ENCODE data around the gene CHCHD6. TPM values are rescaled to one million over a fixed set of nuclear protein-coding genes. Genes with fewer than 3 reads are reported as not detected.

Gene CHCHD6
- total RNA-seq, 2 experiments from 2014 or later = 8.7 to 9.3 TPM

DNA sequence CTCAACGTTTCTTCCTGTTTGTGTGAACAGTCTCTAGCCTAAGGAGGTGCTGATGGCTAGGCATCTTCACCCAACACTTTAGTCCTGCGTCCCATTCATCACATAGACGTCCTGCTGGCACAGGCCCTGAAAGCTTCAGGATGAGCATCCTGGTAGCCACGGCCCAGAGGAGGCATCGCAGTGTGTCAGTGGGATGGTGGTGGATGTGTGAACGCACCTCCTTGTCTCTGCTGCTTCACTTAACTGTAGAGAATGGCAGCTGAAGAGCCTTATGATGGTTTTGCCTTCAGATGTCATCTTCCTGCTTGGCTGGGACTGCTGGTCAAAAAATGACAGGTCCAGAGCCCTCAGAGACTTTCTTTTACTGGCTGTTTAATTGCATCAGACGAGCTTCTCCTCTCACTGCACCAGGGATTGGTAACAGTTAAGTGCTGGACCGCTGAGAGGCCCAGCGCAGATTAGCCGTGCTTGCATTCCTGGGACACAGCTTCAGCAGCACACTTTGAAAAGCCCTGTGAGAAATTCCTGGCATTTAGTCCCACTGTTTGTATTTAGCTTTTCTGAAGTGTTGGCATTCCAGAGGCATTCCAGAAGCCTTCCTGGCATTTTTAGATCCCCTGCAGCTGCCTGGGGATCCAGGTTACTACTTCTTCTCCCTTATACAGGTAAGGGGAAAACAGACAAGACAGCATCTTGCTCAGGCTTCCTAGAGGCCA is 146.5 kb downstream of the CHCHD6 start:
- TF ChIP-seq CTCF (IDR thresholded peaks at IDR 0.05) = no peak
- Mint-ChIP-seq H3K36me3 (ENCODE audit: low read depth) (peaks cover 25% of the 10 kb centered on the region), H3K27ac (no peak overlapping the region), H3K4me1 (ENCODE audit: low read depth) (no peaks in the 10 kb centered on the region), H3K4me3 (no peak overlapping the region), H3K27me3 (no peaks in the 10 kb centered on the region), H3K9me3 (no peaks in the 10 kb centered on the region)
- Histone ChIP-seq H3K4me1 (ENCODE audit: insufficient read depth, low read length) (no peaks in the 10 kb centered on the region), H3K27ac (ENCODE audit: low read depth in 1 of 2, low read length in 2 of 2) (no peak overlapping the region), H3K4me3 (ENCODE audit: low read length) (no peak overlapping the region), H3K9me3 (ENCODE audit: control insufficient read depth in 1 of 2, insufficient read depth in 1 of 2, low read length in 2 of 2) (no peaks in the 10 kb centered on the region), H3K36me3 (ENCODE audit: insufficient read depth, low read length) (no peaks in the 10 kb centered on the region), H3K27me3 (ENCODE audit: control insufficient read depth in 1 of 2, insufficient read depth in 2 of 2, low read length in 2 of 2) (no peaks in the 10 kb centered on the region)
- intact Hi-C loops (cut with DNase I, micrococcal nuclease) = no loop called here
- no peak for DNase-seq
- ChIA-PET POLR2A (no interaction called here), CTCF (no interaction called here)
- ATAC-seq (ENCODE audit: poor library complexity) = no peak

DNA sequence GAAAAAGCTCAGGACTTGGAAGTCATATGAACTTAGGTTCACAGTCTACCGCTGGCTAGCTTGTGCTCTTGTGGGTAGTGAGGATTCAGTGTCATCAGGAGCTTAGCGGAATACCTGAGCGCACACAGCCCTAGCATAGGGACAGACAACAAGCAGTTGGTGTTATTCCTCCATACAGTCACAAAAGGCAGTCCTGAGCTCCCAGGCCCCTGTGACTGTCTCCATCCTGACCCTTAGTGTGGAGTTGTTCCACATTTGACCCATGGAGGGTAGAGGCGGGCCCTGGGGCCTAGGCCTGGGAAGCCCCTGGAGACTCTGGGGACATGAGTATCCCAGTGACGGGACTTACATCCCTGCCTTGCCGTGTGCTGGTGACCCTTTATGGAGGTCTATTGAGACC is 147.3 kb downstream of the CHCHD6 start:
- H3K27ac Mint-ChIP-seq = no peak overlapping the region
- POLR2A ChIA-PET = no interaction called here
- no peak overlapping the region for H3K4me3 Mint-ChIP-seq
- Histone ChIP-seq H3K36me3 (ENCODE audit: insufficient read depth, low read length) (no peaks in the 10 kb centered on the region), H3K9me3 (ENCODE audit: control insufficient read depth in 1 of 2, insufficient read depth in 1 of 2, low read length in 2 of 2) (no peaks in the 10 kb centered on the region), H3K4me1 (ENCODE audit: insufficient read depth, low read length) (no peaks in the 10 kb centered on the region), H3K4me3 (ENCODE audit: low read length) (no peak overlapping the region), H3K27ac (ENCODE audit: low read depth in 1 of 2, low read length in 2 of 2) (no peak overlapping the region), H3K27me3 (ENCODE audit: control insufficient read depth in 1 of 2, insufficient read depth in 2 of 2, low read length in 2 of 2) (no peaks in the 10 kb centered on the region)
- intact Hi-C loops (cut with DNase I, micrococcal nuclease) = no loop called here
- ATAC-seq (ENCODE audit: poor library complexity) = no peak
- CTCF ChIA-PET = no interaction called here
- DNase-seq = no peak
- no peaks in the 10 kb centered on the region for H3K27me3 Mint-ChIP-seq
- no peak for TF ChIP-seq CTCF (IDR thresholded peaks at IDR 0.05)
- H3K4me1 Mint-ChIP-seq (ENCODE audit: low read depth) = no peaks in the 10 kb centered on the region
- H3K36me3 Mint-ChIP-seq (ENCODE audit: low read depth) = peaks cover 31% of the 10 kb centered on the region
- H3K9me3 Mint-ChIP-seq = no peaks in the 10 kb centered on the region

GRCh38 chr3:126851934-126852333 is 147.9 kb downstream of the CHCHD6 start:
- peaks cover 36% of the 10 kb centered on the region for H3K36me3 Mint-ChIP-seq (ENCODE audit: low read depth)
- TF ChIP-seq CTCF (IDR thresholded peaks at IDR 0.05) = no peak
- no peaks in the 10 kb centered on the region for H3K27me3 ChIP-seq (ENCODE audit: control insufficient read depth in 1 of 2, insufficient read depth in 2 of 2, low read length in 2 of 2)
- no peaks in the 10 kb centered on the region for H3K4me1 ChIP-seq (ENCODE audit: insufficient read depth, low read length)
- ChIA-PET CTCF (no interaction called here), POLR2A (no interaction called here)
- H3K4me3 Mint-ChIP-seq = no peak overlapping the region
- intact Hi-C loops (cut with DNase I, micrococcal nuclease) = no loop called here
- H3K4me1 Mint-ChIP-seq (ENCODE audit: low read depth) = no peaks in the 10 kb centered on the region
- H3K36me3 ChIP-seq (ENCODE audit: insufficient read depth, low read length) = no peaks in the 10 kb centered on the region
- ATAC-seq (ENCODE audit: poor library complexity) (no peak), DNase-seq (no peak)
- H3K9me3 ChIP-seq (ENCODE audit: control insufficient read depth in 1 of 2, insufficient read depth in 1 of 2, low read length in 2 of 2) = no peaks in the 10 kb centered on the region
- no peaks in the 10 kb centered on the region for H3K27me3 Mint-ChIP-seq
- H3K9me3 Mint-ChIP-seq = no peaks in the 10 kb centered on the region
- H3K4me3 ChIP-seq (ENCODE audit: low read length) = no peak overlapping the region
- no peak overlapping the region for H3K27ac ChIP-seq (ENCODE audit: low read depth in 1 of 2, low read length in 2 of 2)
- H3K27ac Mint-ChIP-seq = no peak overlapping the region
